Measurements from ENCODE around the gene NHS.

DNA sequence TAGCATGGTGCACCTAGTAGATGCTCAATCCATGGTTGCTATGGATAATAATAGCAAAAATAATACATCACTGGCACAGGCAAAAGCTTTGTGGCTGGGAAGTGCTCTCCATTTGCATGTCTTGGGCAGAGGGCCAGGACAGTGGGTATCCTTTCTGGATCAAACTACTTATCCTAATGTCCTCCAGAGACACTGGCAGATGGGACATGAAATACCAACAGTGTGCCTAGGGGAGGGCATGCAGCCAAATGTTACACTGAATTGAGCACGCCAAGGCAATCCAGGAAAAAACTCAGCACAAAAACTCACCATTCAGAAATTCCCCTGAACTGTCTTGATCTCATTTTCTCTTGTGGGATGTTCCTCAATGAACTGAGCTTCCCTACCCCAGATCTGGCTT is 263.7 kb downstream of the NHS start:
- TF ChIP-seq ETS1 (CRISPR knock-in tag; IDR thresholded peaks at IDR 0.05) (no peak), POLR2AphosphoS5 (IDR thresholded peaks at IDR 0.05; ENCODE audit: low read depth, low read length) (no peak), RNF219 (CRISPR knock-in tag; IDR thresholded peaks at IDR 0.05) (no peak), CTCF (CRISPR knock-in tag; IDR thresholded peaks at IDR 0.05) (no peak), BCLAF1 (IDR thresholded peaks at IDR 0.05) (no peak)
